ENCODE data around the gene DMRTC1B. TPM values are rescaled to one million over a fixed set of nuclear protein-coding genes. Genes with fewer than 3 reads are reported as not detected.
"Not testable (repeated sequence)": the region's sequence is repeated elsewhere in the genome, so short reads cannot be mapped to it uniquely, and the experiment has no call there.

The DMRTC1B gene
- total RNA-seq = not detected

- not testable (repeated sequence) for DNase-seq; H3K4me3 Mint-ChIP-seq; H3K36me3 Mint-ChIP-seq (ENCODE audit: insufficient read depth); H3K27me3 Mint-ChIP-seq (ENCODE audit: low read depth); H3K4me1 Mint-ChIP-seq (ENCODE audit: low read depth); H3K9me3 Mint-ChIP-seq
- peak; percentile 77 to 87 for ATAC-seq
These were observed at the start of gene DMRTC1B for GRCh38 chrX:72776653-72777466. Gene DMRTC1B (plus strand): TSS chrX:72776890. CDS start chrX:72845136, 68,246 bp downstream.

GRCh38 chrX:72727846-72728245, 48.8 kb upstream of the DMRTC1B start:
- peaks cover 11% of the 10 kb centered on the region for H3K27me3 Mint-ChIP-seq (ENCODE audit: low read depth)
- ATAC-seq (no peak), DNase-seq (no peak)
- no peaks in the 10 kb centered on the region for H3K9me3 Mint-ChIP-seq
- no peaks in the 10 kb centered on the region for H3K4me1 Mint-ChIP-seq (ENCODE audit: low read depth)
- H3K4me3 Mint-ChIP-seq = no peak overlapping the region
- H3K36me3 Mint-ChIP-seq (ENCODE audit: insufficient read depth) = no peaks in the 10 kb centered on the region

GRCh38 chrX:72733636-72734035, 43.1 kb upstream of the DMRTC1B start:
- not testable (repeated sequence) for H3K4me3 Mint-ChIP-seq; H3K36me3 Mint-ChIP-seq (ENCODE audit: insufficient read depth); DNase-seq; H3K9me3 Mint-ChIP-seq; ATAC-seq; H3K4me1 Mint-ChIP-seq (ENCODE audit: low read depth)
- H3K27me3 Mint-ChIP-seq (ENCODE audit: low read depth) = peaks cover 21% of the 10 kb centered on the region

GRCh38 chrX:72735561-72735960, 41.1 kb upstream of the DMRTC1B start:
- DNase-seq (no peak), ATAC-seq (no peak)
- Mint-ChIP-seq H3K4me3 (no peak overlapping the region), H3K4me1 (ENCODE audit: low read depth) (no peaks in the 10 kb centered on the region), H3K36me3 (ENCODE audit: insufficient read depth) (no peaks in the 10 kb centered on the region), H3K27me3 (ENCODE audit: low read depth) (peaks cover 21% of the 10 kb centered on the region), H3K9me3 (no peaks in the 10 kb centered on the region)

GRCh38 chrX:72745546-72745945, 31.1 kb upstream of the DMRTC1B start:
- not testable (repeated sequence) for H3K36me3 Mint-ChIP-seq (ENCODE audit: insufficient read depth); ATAC-seq; H3K27me3 Mint-ChIP-seq (ENCODE audit: low read depth); H3K9me3 Mint-ChIP-seq; H3K4me3 Mint-ChIP-seq; H3K4me1 Mint-ChIP-seq (ENCODE audit: low read depth); DNase-seq

- H3K36me3 Mint-ChIP-seq (ENCODE audit: insufficient read depth); ATAC-seq; H3K4me3 Mint-ChIP-seq; H3K27me3 Mint-ChIP-seq (ENCODE audit: low read depth); H3K9me3 Mint-ChIP-seq; DNase-seq; H3K4me1 Mint-ChIP-seq (ENCODE audit: low read depth): not testable (repeated sequence)
These were observed 28.1 kb upstream of the DMRTC1B start for GRCh38 chrX:72748545-72748944.

GRCh38 chrX:72760454-72760853, 16.2 kb upstream of the DMRTC1B start:
- ATAC-seq; H3K4me1 Mint-ChIP-seq (ENCODE audit: low read depth); H3K27me3 Mint-ChIP-seq (ENCODE audit: low read depth); DNase-seq; H3K4me3 Mint-ChIP-seq; H3K36me3 Mint-ChIP-seq (ENCODE audit: insufficient read depth); H3K9me3 Mint-ChIP-seq: not testable (repeated sequence)

GRCh38 chrX:72777467-72777790, 739 bp downstream of the DMRTC1B start:
- H3K4me1 Mint-ChIP-seq (ENCODE audit: low read depth); H3K27me3 Mint-ChIP-seq (ENCODE audit: low read depth); H3K9me3 Mint-ChIP-seq; H3K36me3 Mint-ChIP-seq (ENCODE audit: insufficient read depth); H3K4me3 Mint-ChIP-seq; DNase-seq: not testable (repeated sequence)
- ATAC-seq = peak; percentile 77

- not testable (repeated sequence) for DNase-seq; ATAC-seq; H3K4me3 Mint-ChIP-seq; H3K4me1 Mint-ChIP-seq (ENCODE audit: low read depth); H3K27me3 Mint-ChIP-seq (ENCODE audit: low read depth); H3K36me3 Mint-ChIP-seq (ENCODE audit: insufficient read depth); H3K9me3 Mint-ChIP-seq
These were observed 1.5 kb downstream of the DMRTC1B start for GRCh38 chrX:72778146-72778545.

- not testable (repeated sequence) for ATAC-seq; H3K27me3 Mint-ChIP-seq (ENCODE audit: low read depth); H3K36me3 Mint-ChIP-seq (ENCODE audit: insufficient read depth); DNase-seq; H3K4me1 Mint-ChIP-seq (ENCODE audit: low read depth); H3K9me3 Mint-ChIP-seq; H3K4me3 Mint-ChIP-seq
These were observed 5.9 kb downstream of the DMRTC1B start, which contains the start of gene FAM236B for GRCh38 chrX:72782560-72782959. Gene FAM236B (minus strand): TSS chrX:72782660. CDS start chrX:72782560, 100 bp downstream.

- not testable (repeated sequence) for DNase-seq; H3K4me1 Mint-ChIP-seq (ENCODE audit: low read depth); ATAC-seq; H3K4me3 Mint-ChIP-seq; H3K36me3 Mint-ChIP-seq (ENCODE audit: insufficient read depth); H3K9me3 Mint-ChIP-seq; H3K27me3 Mint-ChIP-seq (ENCODE audit: low read depth)
These were observed 6.8 kb downstream of the DMRTC1B start for GRCh38 chrX:72783365-72783936.

GRCh38 chrX:72783964-72784363, 7.3 kb downstream of the DMRTC1B start:
- H3K4me3 Mint-ChIP-seq; H3K4me1 Mint-ChIP-seq (ENCODE audit: low read depth); H3K27me3 Mint-ChIP-seq (ENCODE audit: low read depth); DNase-seq; H3K36me3 Mint-ChIP-seq (ENCODE audit: insufficient read depth); ATAC-seq; H3K9me3 Mint-ChIP-seq: not testable (repeated sequence)

GRCh38 chrX:72788142-72788541, 11.5 kb downstream of the DMRTC1B start:
- H3K4me3 Mint-ChIP-seq; H3K27me3 Mint-ChIP-seq (ENCODE audit: low read depth); ATAC-seq; H3K9me3 Mint-ChIP-seq; DNase-seq; H3K36me3 Mint-ChIP-seq (ENCODE audit: insufficient read depth); H3K4me1 Mint-ChIP-seq (ENCODE audit: low read depth): not testable (repeated sequence)

GRCh38 chrX:72790390-72790789, 13.7 kb downstream of the DMRTC1B start:
- ATAC-seq; H3K9me3 Mint-ChIP-seq; H3K36me3 Mint-ChIP-seq (ENCODE audit: insufficient read depth); H3K4me1 Mint-ChIP-seq (ENCODE audit: low read depth); H3K4me3 Mint-ChIP-seq; H3K27me3 Mint-ChIP-seq (ENCODE audit: low read depth); DNase-seq: not testable (repeated sequence)

GRCh38 chrX:72808110-72808509, 31.4 kb downstream of the DMRTC1B start, which contains the start of gene FAM236D:
Gene FAM236D (minus strand): TSS chrX:72808210. CDS start chrX:72808110, 100 bp downstream.
- ATAC-seq; H3K9me3 Mint-ChIP-seq; DNase-seq; H3K27me3 Mint-ChIP-seq (ENCODE audit: low read depth); H3K4me3 Mint-ChIP-seq; H3K36me3 Mint-ChIP-seq (ENCODE audit: insufficient read depth); H3K4me1 Mint-ChIP-seq (ENCODE audit: low read depth): not testable (repeated sequence)
